ENCODE results near the gene PDE2A.

PDE2A gene

GRCh38 chr11:72605973-72606747, 68.1 kb downstream of the PDE2A start:
- TF ChIP-seq CTCF (IDR thresholded peaks at IDR 0.05; ENCODE audit: low read depth, low read length): no peak

GRCh38 chr11:72604256-72604655, 70.0 kb downstream of the PDE2A start:
- in situ Hi-C loops (cut with HindIII; ENCODE audit: low sequenced_read_pairs): no loop called here
- no peak for DNase-seq (ENCODE audit: low read depth, low spot score)
- no peak for TF ChIP-seq CTCF (IDR thresholded peaks at IDR 0.05; ENCODE audit: low read depth, low read length)
- H3K4me3 ChIP-seq (ENCODE audit: low read depth, low read length): no peak overlapping the region

More at GRCh38 chr11:72605973-72606747, 68.1 kb downstream of the PDE2A start:
- DNase-seq (ENCODE audit: low read depth, low spot score): no peak
- H3K4me3 ChIP-seq (ENCODE audit: low read depth, low read length): no peak overlapping the region
- in situ Hi-C loops (cut with HindIII; ENCODE audit: low sequenced_read_pairs): no loop called here

GRCh38 chr11:72602250-72602904, 71.8 kb downstream of the PDE2A start:
- no peak for DNase-seq (ENCODE audit: low read depth, low spot score)
- in situ Hi-C loops (cut with HindIII; ENCODE audit: low sequenced_read_pairs): no loop called here
- H3K4me3 ChIP-seq (ENCODE audit: low read depth, low read length): no peak overlapping the region
- TF ChIP-seq CTCF (IDR thresholded peaks at IDR 0.05; ENCODE audit: low read depth, low read length): no peak

- in situ Hi-C loops (cut with HindIII; ENCODE audit: low sequenced_read_pairs): no loop called here
- no peak for DNase-seq (ENCODE audit: low read depth, low spot score)
- no peak overlapping the region for H3K4me3 ChIP-seq (ENCODE audit: low read depth, low read length)
- no peak for TF ChIP-seq CTCF (IDR thresholded peaks at IDR 0.05; ENCODE audit: low read depth, low read length)
Measured at GRCh38 chr11:72600557-72600956, 73.7 kb downstream of the PDE2A start.

GRCh38 chr11:72599325-72600117, 74.7 kb downstream of the PDE2A start:
- in situ Hi-C loops (cut with HindIII; ENCODE audit: low sequenced_read_pairs): no loop called here
- H3K4me3 ChIP-seq (ENCODE audit: low read depth, low read length): no peak overlapping the region
- no peak for DNase-seq (ENCODE audit: low read depth, low spot score)
- TF ChIP-seq CTCF (IDR thresholded peaks at IDR 0.05; ENCODE audit: low read depth, low read length): no peak

- TF ChIP-seq CTCF (IDR thresholded peaks at IDR 0.05; ENCODE audit: low read depth, low read length): peak; percentile 62
Measured at GRCh38 chr11:72598906-72599305, 75.3 kb downstream of the PDE2A start.

More at GRCh38 chr11:72598906-72599305, 75.3 kb downstream of the PDE2A start:
- DNase-seq (ENCODE audit: low read depth, low spot score): no peak
- in situ Hi-C loops (cut with HindIII; ENCODE audit: low sequenced_read_pairs): no loop called here
- no peak overlapping the region for H3K4me3 ChIP-seq (ENCODE audit: low read depth, low read length)

All from astrocyte of the spinal cord (primary cell).